ENCODE results near the gene KRTAP13-3. TPM values are rescaled to one million over a fixed set of nuclear protein-coding genes. Genes with fewer than 3 reads are reported as not detected.

KRTAP13-3 gene
- not detected in 2 replicates for total RNA-seq (2012; rRNA removed)

GRCh38 chr21:30425826-30426225 is at the start of gene KRTAP13-3:
Gene KRTAP13-3, minus strand, starts transcription at chr21:30425926. Its CDS starts 14 bp downstream, at chr21:30425912.
- Histone ChIP-seq H3K4me3 (ENCODE audit: low read length) (no peak within 1 kb of the TSS), H3K27me3 (ENCODE audit: control insufficient read depth, insufficient read depth, low read length) (no peaks in the 10 kb centered on the region), H3K9ac (ENCODE audit: low read depth, low read length) (no peak within 1 kb of the TSS), H3K36me3 (ENCODE audit: insufficient read depth, low read length) (no peaks in the 10 kb centered on the region), H3K4me1 (ENCODE audit: control insufficient read depth, insufficient read depth, low read length) (no peaks in the 10 kb centered on the region), H3K4me2 (ENCODE audit: low read length) (no peak within 1 kb of the TSS), H3K9me3 (replicated peaks; ENCODE audit: low read length) (peaks cover 17% of the 10 kb centered on the region)

GRCh38 chr21:30468900-30469714 is 43.4 kb upstream of the KRTAP13-3 start:
- no peaks in the 10 kb centered on the region for H3K27me3 ChIP-seq (ENCODE audit: control insufficient read depth, insufficient read depth, low read length)
- no peak overlapping the region for H3K9ac ChIP-seq (ENCODE audit: low read depth, low read length)
- no peaks in the 10 kb centered on the region for H3K4me1 ChIP-seq (ENCODE audit: control insufficient read depth, insufficient read depth, low read length)
- H3K36me3 ChIP-seq (ENCODE audit: insufficient read depth, low read length): no peaks in the 10 kb centered on the region
- no peak overlapping the region for H3K4me2 ChIP-seq (ENCODE audit: low read length)
- H3K9me3 ChIP-seq (replicated peaks; ENCODE audit: low read length): no peaks in the 10 kb centered on the region
- H3K4me3 ChIP-seq (ENCODE audit: low read length): no peak overlapping the region

- Histone ChIP-seq H3K27me3 (ENCODE audit: control insufficient read depth, insufficient read depth, low read length) (no peaks in the 10 kb centered on the region), H3K9me3 (replicated peaks; ENCODE audit: low read length) (peaks cover 4% of the 10 kb centered on the region), H3K4me3 (ENCODE audit: low read length) (no peak overlapping the region), H3K9ac (ENCODE audit: low read depth, low read length) (no peak overlapping the region), H3K4me1 (ENCODE audit: control insufficient read depth, insufficient read depth, low read length) (no peaks in the 10 kb centered on the region), H3K4me2 (ENCODE audit: low read length) (no peak overlapping the region), H3K36me3 (ENCODE audit: insufficient read depth, low read length) (no peaks in the 10 kb centered on the region)
Observed at GRCh38 chr21:30463713-30464112, 38.0 kb upstream of the KRTAP13-3 start.

- Histone ChIP-seq H3K4me1 (ENCODE audit: control insufficient read depth, insufficient read depth, low read length) (no peaks in the 10 kb centered on the region), H3K36me3 (ENCODE audit: insufficient read depth, low read length) (no peaks in the 10 kb centered on the region), H3K4me2 (ENCODE audit: low read length) (no peak overlapping the region), H3K9me3 (replicated peaks; ENCODE audit: low read length) (peaks cover 12% of the 10 kb centered on the region), H3K9ac (ENCODE audit: low read depth, low read length) (no peak overlapping the region), H3K27me3 (ENCODE audit: control insufficient read depth, insufficient read depth, low read length) (no peaks in the 10 kb centered on the region), H3K4me3 (ENCODE audit: low read length) (no peak overlapping the region)
Observed at GRCh38 chr21:30448514-30448913, 22.8 kb upstream of the KRTAP13-3 start.

GRCh38 chr21:30447056-30447455 is 21.3 kb upstream of the KRTAP13-3 start:
- H3K4me2 ChIP-seq (ENCODE audit: low read length): no peak overlapping the region

GRCh38 chr21:30444204-30444603 is 18.5 kb upstream of the KRTAP13-3 start:
- H3K4me3 ChIP-seq (ENCODE audit: low read length): no peak overlapping the region
- H3K9me3 ChIP-seq (replicated peaks; ENCODE audit: low read length): peaks cover 16% of the 10 kb centered on the region
- no peak overlapping the region for H3K9ac ChIP-seq (ENCODE audit: low read depth, low read length)
- H3K36me3 ChIP-seq (ENCODE audit: insufficient read depth, low read length): no peaks in the 10 kb centered on the region
- no peaks in the 10 kb centered on the region for H3K4me1 ChIP-seq (ENCODE audit: control insufficient read depth, insufficient read depth, low read length)
- H3K4me2 ChIP-seq (ENCODE audit: low read length): no peak overlapping the region
- H3K27me3 ChIP-seq (ENCODE audit: control insufficient read depth, insufficient read depth, low read length): no peaks in the 10 kb centered on the region

More at GRCh38 chr21:30447056-30447455, 21.3 kb upstream of the KRTAP13-3 start:
- Histone ChIP-seq H3K36me3 (ENCODE audit: insufficient read depth, low read length) (no peaks in the 10 kb centered on the region), H3K4me1 (ENCODE audit: control insufficient read depth, insufficient read depth, low read length) (no peaks in the 10 kb centered on the region), H3K27me3 (ENCODE audit: control insufficient read depth, insufficient read depth, low read length) (no peaks in the 10 kb centered on the region), H3K4me3 (ENCODE audit: low read length) (no peak overlapping the region), H3K9me3 (replicated peaks; ENCODE audit: low read length) (peaks cover 12% of the 10 kb centered on the region), H3K9ac (ENCODE audit: low read depth, low read length) (no peak overlapping the region)

- no peaks in the 10 kb centered on the region for H3K27me3 ChIP-seq (ENCODE audit: control insufficient read depth, insufficient read depth, low read length)
- H3K9ac ChIP-seq (ENCODE audit: low read depth, low read length): no peak overlapping the region
- H3K9me3 ChIP-seq (replicated peaks; ENCODE audit: low read length): peaks cover 10% of the 10 kb centered on the region
- no peak overlapping the region for H3K4me2 ChIP-seq (ENCODE audit: low read length)
- no peaks in the 10 kb centered on the region for H3K36me3 ChIP-seq (ENCODE audit: insufficient read depth, low read length)
- no peak overlapping the region for H3K4me3 ChIP-seq (ENCODE audit: low read length)
- H3K4me1 ChIP-seq (ENCODE audit: control insufficient read depth, insufficient read depth, low read length): no peaks in the 10 kb centered on the region
Observed at GRCh38 chr21:30443226-30443625, 17.5 kb upstream of the KRTAP13-3 start.

- Histone ChIP-seq H3K9me3 (replicated peaks; ENCODE audit: low read length) (peaks cover 4% of the 10 kb centered on the region), H3K4me2 (ENCODE audit: low read length) (no peak within 1 kb of the TSS), H3K9ac (ENCODE audit: low read depth, low read length) (no peak within 1 kb of the TSS), H3K4me3 (ENCODE audit: low read length) (no peak within 1 kb of the TSS), H3K27me3 (ENCODE audit: control insufficient read depth, insufficient read depth, low read length) (no peaks in the 10 kb centered on the region), H3K4me1 (ENCODE audit: control insufficient read depth, insufficient read depth, low read length) (no peaks in the 10 kb centered on the region), H3K36me3 (ENCODE audit: insufficient read depth, low read length) (no peaks in the 10 kb centered on the region)
Observed at GRCh38 chr21:30439975-30440374, 14.2 kb upstream of the KRTAP13-3 start, which contains the start of gene KRTAP15-1. Gene KRTAP15-1, plus strand, starts transcription at chr21:30440275. Its CDS starts 53 bp downstream, at chr21:30440328.

- no peak overlapping the region for H3K4me3 ChIP-seq (ENCODE audit: low read length)
- H3K36me3 ChIP-seq (ENCODE audit: insufficient read depth, low read length): no peaks in the 10 kb centered on the region
- peaks cover 4% of the 10 kb centered on the region for H3K9me3 ChIP-seq (replicated peaks; ENCODE audit: low read length)
Observed at GRCh38 chr21:30437010-30437565, 11.4 kb upstream of the KRTAP13-3 start.

GRCh38 chr21:30434033-30434631 is 8.4 kb upstream of the KRTAP13-3 start:
- Histone ChIP-seq H3K27me3 (ENCODE audit: control insufficient read depth, insufficient read depth, low read length) (no peaks in the 10 kb centered on the region), H3K4me3 (ENCODE audit: low read length) (no peak overlapping the region), H3K4me1 (ENCODE audit: control insufficient read depth, insufficient read depth, low read length) (no peaks in the 10 kb centered on the region), H3K9ac (ENCODE audit: low read depth, low read length) (no peak overlapping the region), H3K4me2 (ENCODE audit: low read length) (no peak overlapping the region), H3K9me3 (replicated peaks; ENCODE audit: low read length) (peaks cover 9% of the 10 kb centered on the region), H3K36me3 (ENCODE audit: insufficient read depth, low read length) (no peaks in the 10 kb centered on the region)

More at GRCh38 chr21:30437010-30437565, 11.4 kb upstream of the KRTAP13-3 start:
- H3K9ac ChIP-seq (ENCODE audit: low read depth, low read length): no peak overlapping the region
- no peaks in the 10 kb centered on the region for H3K27me3 ChIP-seq (ENCODE audit: control insufficient read depth, insufficient read depth, low read length)
- H3K4me2 ChIP-seq (ENCODE audit: low read length): no peak overlapping the region
- H3K4me1 ChIP-seq (ENCODE audit: control insufficient read depth, insufficient read depth, low read length): no peaks in the 10 kb centered on the region

GRCh38 chr21:30430170-30430655 is 4.5 kb upstream of the KRTAP13-3 start, which contains the start of gene KRTAP13-4:
Gene KRTAP13-4, plus strand, starts transcription at chr21:30430220. Its CDS starts 56 bp downstream, at chr21:30430276.
- Histone ChIP-seq H3K4me2 (ENCODE audit: low read length) (no peak within 1 kb of the TSS), H3K27me3 (ENCODE audit: control insufficient read depth, insufficient read depth, low read length) (no peaks in the 10 kb centered on the region), H3K4me3 (ENCODE audit: low read length) (no peak within 1 kb of the TSS), H3K4me1 (ENCODE audit: control insufficient read depth, insufficient read depth, low read length) (no peaks in the 10 kb centered on the region), H3K9ac (ENCODE audit: low read depth, low read length) (no peak within 1 kb of the TSS), H3K36me3 (ENCODE audit: insufficient read depth, low read length) (no peaks in the 10 kb centered on the region), H3K9me3 (replicated peaks; ENCODE audit: low read length) (peaks cover 15% of the 10 kb centered on the region)
